ENCODE measurements around the gene RAPGEF2.
"Not testable (repeated sequence)": the region's sequence is repeated elsewhere in the genome, so short reads cannot be mapped to it uniquely, and the experiment has no call there.

The RAPGEF2 gene

DNA sequence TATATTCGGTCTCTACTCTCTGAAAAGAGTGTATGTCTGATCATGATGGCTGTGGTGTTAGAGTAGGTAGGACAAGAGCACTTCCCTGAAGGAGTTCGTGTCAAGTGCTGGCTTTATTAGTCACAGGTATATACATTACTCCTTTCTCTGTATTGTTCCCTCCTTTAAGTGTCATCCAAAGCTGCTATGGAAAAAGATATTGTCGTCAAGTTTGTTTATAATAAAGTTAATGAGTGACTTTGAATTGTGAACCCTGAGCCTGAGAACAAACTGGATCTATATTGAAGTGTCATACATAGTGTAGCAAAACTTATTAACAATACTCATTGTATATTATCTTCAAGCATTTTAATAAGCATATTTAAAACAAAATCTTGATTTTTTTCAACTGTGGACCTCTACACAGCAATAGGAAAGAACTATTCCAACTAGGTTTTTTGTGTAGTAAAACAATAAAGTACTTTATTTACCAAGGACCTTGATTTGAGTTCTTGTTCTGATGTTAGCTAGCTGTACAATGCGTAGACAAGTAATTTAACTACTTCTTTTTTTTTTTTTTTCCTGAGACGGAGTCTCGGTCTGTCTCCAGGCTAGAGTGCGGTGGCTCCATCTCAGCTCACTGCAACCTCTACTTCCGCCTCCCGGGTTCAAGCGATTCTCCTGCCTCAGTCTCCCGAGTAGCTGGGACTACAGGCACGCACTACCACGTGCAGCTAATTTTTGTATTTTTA is 177.7 kb downstream of the RAPGEF2 start:
- no peak for DNase-seq (ENCODE audit: low spot score)

DNA sequence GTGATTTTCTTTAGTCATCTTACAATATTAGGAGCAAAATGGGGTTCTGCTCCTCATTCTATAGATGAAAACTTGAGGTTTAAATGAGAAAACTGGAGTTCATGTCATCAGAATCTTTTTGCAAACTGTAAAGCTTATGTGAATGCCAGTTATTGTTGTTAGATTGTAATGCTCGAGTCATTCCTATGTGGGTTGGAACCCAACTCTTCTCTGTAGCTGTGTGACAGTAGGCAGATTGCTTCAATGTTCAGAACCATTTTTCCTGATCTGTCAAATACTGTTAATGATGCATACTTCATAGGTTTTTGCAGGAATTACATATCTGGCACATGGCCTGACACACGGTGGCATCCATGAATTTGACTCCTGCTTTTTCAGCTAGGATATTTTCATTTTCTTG is 178.9 kb downstream of the RAPGEF2 start:
- no peak for DNase-seq (ENCODE audit: low spot score)

DNA sequence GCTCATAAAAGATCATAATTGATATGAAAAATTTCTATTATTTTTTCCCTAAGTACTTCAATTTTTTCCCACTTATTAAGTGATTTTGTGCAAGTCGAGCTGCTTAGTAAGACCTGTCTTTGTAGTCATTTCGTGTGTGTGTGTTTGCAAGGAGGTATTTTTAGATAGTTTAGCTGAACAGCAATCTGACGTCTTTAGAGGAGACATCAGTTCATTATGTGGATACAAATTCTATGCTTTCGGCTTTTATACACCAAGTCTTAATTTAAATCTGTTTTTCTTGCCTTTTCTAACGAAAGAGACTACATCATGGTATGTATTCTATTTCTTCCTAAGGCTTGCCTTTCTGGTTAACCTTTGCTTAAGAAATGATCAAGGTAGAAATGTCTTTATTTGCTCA is 179.4 kb downstream of the RAPGEF2 start:
- no peak for DNase-seq (ENCODE audit: low spot score)

DNA sequence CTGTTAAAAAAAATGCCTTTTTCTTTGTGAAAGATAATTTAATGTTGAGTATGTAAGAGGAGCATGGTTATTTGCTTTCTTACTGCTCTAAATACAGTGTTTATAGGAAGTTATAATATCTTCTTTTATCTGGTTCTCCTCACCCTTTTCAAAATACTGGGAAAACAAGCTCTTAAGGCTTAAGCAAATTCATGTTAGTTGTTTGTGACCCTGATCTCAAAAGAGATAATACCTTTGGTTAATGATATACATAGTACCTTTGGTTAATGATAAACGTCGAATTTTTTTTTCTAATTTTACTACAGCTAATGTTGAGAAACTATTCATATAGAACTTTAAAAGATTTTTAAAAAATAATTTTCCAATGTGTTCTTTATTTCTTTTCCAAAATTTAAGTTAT is 180.1 kb downstream of the RAPGEF2 start:
- DNase-seq (ENCODE audit: low spot score): no peak

DNA sequence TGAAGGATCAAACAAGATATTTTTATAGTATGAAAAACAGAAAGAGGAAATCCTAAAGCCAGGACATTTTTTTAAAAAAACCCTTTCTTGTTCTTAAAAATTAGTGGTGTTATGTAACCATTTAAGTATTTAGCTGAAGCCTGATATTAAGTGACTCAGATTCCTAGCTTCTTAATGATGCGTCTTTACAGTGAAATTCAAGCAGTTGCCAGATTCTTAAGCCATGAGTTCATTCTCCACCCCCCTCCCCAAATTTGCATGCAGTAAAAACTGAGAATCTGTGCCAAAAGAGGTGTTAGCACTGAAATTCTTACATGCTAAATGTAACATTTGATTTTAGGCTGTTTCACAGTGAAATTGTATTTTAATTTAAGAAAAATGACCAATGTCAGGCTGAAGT is 180.8 kb downstream of the RAPGEF2 start:
- DNase-seq (ENCODE audit: low spot score): no peak

DNA sequence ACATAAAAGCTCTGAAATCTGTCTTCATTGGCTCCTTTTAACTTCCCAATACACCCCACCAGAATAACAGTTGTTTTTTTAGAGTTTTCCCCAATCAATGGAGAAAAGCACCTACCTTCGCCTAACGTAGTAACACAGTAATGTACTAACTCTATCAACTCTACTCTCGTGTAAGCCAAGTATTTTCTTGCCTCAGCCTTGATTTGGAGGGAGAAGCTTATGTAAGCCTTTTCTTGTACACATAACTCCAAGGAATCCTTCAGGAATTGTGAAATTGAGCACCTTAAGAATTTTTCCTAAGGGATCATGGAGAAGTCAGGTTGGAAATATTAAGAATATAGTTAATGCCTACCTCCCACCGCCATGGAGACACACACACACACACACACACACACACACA is 181.2 kb downstream of the RAPGEF2 start:
- DNase-seq (ENCODE audit: low spot score): no peak

DNA sequence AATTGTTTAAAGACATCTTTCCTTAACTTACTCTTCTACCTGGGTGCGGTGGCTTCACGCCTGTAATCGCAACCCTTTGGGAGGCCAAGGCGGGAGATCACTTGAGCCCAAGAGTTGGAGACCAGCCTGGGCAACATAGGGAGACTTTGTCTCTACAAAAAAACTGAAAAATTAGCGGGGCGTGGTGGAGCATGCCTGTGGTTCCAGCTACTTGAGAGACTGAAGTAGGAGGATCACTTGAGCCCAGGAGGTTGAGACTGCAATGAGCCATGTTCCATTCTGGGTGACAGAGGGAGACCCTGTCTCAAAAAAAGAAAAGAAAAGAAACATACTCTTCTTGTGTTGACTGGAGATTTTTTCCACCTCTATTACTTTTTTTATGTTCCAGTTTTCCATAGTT is 181.9 kb downstream of the RAPGEF2 start:
- DNase-seq (ENCODE audit: low spot score): no peak

DNA sequence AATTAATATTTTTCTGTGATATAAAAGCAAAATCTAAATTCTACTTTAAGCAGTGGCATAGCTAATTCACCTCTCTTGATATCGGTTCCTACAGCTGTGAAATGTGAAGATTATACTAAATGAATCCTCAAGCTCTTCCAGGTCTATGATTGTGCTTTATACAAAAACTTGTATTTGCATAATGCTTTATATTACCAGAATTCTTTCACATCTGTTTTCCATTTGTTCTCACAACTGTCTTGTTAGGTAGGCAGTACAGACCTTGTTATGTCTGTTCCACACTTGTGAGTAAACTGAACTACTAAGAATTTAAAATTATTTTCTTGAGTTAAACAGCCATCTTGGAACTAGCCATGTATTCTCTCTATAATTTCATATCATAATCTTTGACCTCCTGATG is 184.9 kb downstream of the RAPGEF2 start:
- DNase-seq (ENCODE audit: low spot score): no peak

DNA sequence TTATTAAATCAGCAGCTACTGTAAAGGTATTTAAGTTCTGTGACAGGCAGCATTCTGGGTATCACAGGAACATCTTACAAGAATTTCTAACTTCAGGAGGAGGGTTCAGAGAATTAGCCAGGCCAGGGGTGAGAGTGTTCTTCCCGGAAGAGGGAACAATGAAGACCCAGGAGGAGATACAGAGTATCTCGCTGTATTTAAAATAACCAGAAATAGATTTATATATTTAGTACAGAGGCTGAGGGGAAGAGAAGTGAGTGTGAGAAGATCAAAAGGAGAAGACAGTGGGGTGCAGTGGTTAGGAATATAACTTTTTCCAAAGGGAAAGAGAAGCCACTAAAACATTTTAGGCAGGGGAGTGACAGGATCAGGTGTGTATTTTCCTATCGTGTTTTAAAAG is 186.8 kb downstream of the RAPGEF2 start:
- no peak for DNase-seq (ENCODE audit: low spot score)

DNA sequence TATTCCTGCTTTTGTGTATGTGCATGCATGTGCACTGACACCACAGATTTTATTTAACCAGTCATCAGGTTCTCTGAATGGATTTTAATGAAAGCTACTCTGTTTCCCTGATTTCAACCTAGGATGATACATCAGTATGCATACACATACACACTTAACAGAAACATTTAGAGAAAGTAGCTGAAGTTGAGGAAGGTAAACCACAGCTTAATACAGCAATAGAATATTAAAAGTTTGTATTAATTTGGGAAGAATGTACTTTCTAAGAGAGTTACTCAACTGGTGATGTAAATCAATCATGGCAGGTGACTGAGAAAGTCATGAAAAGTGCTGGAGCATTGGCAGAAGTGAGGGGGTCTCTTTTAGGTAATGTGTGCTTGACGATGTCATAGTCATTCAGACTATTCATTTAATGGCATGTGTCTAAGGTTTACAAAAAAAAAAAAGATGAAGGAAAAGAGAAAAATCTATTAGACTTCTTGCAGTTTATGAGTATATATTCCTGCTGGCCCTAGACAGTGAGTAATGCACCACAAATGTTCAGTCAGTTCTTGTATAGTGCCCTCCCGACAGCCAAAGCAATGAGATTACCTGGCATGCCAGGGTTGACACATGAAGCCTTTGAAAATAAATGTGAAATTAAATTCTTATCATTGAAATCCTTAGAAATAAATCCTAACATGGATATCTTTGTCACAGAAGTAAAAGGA is 187.6 kb downstream of the RAPGEF2 start:
- no peak for DNase-seq (ENCODE audit: low spot score)

DNA sequence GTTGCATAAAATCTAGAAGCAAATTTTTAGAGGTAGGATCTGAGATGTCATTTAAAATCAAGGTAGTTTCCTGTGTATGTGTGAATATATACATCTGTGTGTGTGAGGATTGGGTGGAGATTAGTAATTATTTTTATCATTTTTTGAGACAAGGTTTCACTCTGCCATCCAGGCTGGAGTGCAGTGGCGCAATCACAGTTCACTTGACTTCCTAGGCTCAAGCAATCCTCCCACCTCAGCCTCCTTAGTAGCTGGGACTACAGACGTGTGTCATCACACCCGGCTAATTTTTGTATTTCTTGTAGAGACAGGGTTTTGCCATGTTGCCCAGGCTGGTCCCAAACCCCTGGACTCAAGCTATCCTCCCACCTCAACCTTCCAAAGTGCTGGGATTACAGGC is 188.3 kb downstream of the RAPGEF2 start:
- no peak for DNase-seq (ENCODE audit: low spot score)

DNA sequence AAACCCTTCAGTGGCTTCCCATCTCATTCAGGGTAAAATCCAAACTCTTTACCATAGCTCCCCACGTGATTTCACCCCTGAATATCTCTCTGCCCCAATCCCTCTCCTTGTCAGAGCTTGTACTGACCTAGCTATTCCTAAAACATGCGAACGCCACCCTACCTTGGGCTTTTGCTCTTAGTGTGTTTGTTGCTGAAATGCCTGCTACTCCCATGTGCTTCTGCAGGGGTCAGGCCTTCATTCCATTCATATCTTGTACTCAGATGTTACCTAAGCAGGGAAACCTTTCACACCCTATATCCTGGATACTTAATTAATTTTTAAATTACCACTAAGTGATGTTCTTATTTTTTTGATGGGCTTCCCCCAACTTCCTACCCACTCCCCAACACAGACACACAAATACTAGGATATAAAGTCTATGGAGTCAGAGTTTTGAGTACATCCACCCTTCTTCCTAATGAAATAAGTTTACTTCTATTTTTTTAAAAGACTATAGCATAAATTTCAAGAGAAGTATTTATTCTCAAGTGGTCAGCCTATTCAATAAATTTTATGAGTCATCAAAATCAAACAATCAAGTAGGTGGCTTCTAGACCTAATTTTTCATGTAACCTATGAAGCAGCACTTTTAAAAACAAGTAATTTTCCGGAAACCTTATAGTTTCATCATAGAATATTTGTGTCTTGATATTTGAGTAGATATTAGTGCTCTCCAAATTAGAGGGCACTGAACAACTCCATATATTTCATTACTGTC is 189.4 kb downstream of the RAPGEF2 start:
- no peak for DNase-seq (ENCODE audit: low spot score)

DNA sequence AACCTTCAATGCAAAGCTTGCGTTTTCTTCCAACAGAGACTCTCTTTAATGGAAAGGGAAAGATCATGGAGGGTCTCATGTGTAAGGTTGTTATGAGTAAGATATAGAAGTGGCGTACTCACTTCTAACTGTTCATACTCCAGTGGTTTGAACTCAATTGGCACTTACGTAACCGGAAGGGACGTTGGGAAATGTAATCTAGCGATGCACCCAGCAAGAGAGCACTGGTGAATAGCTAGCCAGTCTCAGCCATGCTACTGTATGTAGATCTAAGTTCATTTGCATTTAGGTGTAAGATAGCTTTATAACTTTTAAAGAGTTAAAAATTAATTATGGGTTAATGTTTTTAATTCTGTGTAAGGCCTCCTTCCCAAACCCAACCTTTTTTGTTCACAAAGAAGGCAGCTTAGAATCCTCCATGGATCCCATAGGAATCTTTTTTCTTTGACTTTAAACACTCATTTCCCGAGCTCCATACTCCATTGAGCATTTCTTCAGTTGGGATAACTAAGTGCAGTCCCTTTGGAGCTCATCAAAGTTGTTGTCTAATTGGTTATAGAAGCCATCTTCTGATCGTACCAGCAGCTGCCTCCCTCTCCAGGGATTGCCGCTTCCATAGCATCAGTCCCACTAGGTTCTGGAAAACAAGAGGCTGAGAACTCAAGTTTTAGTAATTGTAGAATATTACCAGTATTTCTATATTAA is 191.1 kb downstream of the RAPGEF2 start:
- no peak for DNase-seq (ENCODE audit: low spot score)

DNA sequence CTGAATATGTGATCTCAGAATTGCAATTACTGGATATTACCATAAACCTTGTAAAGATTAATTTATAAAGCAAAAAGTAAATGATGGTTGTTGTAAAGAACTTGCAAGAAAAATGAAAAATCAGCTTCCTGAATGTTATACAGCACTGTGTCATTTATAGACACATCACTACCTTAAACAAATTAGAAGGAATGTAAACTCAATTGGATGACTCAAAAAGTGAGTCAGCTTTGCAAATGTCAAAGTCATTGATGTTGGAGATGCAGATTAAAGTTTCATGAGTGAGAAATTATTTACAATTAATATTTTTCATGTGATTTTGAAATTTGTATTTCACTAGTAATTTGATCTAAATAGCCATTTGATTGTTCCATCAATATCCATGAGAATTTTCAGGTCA is 193.2 kb downstream of the RAPGEF2 start:
- no peak for DNase-seq (ENCODE audit: low spot score)

DNA sequence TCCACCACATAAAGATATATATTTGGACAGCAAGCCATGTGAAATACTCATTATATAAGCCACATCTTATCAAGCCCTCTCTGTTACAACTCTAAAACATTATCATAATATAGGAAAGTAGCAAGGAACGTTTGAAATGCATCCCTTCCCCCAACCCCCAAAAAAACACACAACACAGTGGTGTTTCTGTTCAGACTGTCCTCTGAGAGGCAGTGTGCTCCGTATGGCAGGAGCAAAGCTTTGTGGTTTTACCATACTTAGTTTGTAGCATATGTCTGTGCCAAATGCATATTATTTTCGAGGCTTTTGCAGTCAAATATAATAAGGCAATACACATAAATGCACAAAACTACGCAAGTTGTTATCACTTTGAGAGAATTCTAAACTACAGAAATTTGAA is 194.2 kb downstream of the RAPGEF2 start:
- no peak for DNase-seq (ENCODE audit: low spot score)

DNA sequence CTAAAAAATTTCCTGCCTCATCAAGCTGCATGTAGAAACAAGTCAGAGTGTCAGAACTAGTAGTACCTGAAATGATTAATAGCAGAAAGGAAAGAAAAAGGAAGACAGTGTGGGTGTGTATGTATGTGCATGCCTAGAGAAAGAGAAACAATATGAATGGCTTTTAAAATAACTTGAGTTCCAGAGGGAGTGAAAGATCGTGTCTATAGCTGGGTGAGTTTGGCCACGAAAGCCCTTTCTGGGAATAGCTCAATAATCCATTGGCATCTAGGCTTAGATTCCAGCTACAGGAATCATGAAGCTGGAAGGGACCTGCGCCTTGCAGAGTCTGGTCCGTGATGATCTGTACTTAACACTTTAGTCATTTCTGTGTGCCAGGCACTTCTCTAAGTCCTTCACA is 195.6 kb downstream of the RAPGEF2 start:
- no peak for DNase-seq (ENCODE audit: low spot score)

DNA sequence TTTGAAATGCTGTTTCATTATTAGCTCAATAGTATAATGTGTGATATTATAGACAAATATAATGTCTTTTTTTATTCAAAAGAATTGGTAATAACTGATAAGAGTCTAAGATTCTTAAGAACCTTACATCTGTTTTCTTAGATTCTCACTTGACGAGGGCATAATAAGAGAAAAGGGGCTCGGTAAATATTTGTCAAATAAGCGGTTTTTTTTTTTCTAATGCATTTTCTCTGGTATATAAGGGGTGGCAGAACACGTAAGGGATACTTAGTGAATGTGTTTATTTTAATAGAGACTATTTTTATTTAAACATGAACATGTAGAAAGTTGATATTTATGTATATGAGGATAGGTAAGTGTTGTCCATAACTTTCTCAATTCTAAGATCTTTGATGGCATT is 200.6 kb downstream of the RAPGEF2 start:
- no peak for DNase-seq (ENCODE audit: low spot score)

DNA sequence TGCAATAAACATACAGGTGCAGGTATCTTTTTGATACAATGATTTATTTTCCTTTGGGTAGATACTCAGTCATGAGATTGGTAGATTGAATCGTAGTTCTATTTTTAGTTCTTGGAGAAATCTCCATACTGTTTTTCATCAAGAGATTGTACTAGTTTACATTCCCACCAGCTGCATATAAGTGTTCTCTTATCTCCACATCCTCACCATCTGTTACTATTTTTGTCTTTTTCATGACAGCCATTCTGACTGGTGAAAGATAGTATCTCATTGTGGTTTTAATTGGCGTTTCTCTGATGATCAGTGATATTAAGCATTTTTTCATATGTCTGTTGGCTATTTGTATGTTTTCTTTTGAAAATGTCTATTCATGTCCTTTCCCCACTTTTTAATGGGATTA is 202.2 kb downstream of the RAPGEF2 start:
- DNase-seq (ENCODE audit: low spot score): no peak

DNA sequence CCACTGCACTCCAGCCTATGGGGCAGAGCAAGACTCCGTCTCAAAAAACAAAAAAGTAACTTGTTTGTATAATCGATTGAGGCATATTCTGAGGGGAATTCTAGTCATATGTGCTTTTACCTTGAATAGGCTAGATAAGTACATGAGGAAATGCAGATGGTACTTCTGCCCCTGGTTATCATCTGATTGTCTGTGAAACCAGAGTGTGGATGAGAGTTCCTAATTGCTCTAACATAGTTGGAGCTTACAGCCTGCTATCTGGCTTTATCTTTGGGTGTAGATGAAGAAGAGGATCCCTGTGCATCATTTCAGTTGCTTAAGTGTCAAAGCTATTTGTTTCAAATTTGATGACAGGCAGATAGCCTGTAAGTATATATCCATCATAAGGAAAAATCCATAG is 205.1 kb downstream of the RAPGEF2 start:
- no peak for DNase-seq (ENCODE audit: low spot score)

DNA sequence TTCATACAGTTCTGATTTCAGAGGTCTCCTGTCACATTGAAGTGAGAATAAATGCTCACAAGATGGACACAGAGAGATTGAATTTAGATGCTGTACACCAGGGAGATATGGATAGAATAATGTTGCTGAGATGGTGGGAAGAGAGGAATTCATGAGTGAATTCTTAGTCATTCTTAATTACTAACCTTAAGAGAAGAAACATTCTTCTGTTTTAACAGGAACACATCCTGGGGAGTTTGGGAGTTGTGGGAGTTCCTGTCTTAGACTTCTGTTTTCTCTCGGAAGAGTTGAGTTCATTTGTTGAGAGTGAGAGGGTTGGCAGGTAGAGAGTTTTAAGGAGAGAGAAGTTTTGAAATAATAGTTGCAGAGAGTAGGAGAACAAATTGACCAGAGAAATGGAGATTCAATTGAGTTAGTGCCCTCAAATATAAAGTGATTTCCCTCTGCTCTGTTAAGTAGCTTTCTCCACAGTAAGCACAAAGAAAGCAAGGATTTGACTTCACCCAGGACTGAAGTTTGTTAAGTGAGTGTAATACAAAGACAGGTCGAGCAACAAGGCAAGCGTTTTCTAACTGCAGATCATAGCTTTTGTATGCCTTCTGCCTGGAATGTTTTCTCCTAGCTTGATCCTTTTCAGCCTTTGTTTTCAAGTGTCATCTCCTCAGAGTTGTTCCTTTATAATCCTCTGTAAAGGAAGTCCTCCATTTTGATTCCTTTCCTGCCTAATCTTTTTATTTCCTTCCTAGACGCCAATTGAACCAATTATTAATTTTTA is 205.9 kb downstream of the RAPGEF2 start:
- no peak for DNase-seq (ENCODE audit: low spot score)

DNA sequence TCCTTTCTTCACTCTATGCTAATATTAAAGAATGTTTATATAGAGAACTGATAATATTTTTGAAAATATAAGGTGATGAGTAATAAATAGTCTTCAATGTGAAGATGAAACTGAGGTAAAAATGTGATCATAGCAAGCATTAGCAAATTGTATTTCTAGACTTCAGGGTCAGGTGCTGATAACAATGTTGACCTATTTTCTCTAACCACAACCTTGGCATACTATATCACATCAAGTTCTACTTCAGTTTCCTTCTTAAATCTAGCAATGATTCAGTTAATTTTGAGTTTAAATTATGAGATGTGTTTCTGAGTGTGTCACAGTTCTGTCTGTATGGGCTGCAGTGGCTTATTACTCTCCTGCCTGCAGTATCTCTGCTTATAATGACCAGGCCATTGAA is 209.4 kb downstream of the RAPGEF2 start:
- no peak for DNase-seq (ENCODE audit: low spot score)

DNA sequence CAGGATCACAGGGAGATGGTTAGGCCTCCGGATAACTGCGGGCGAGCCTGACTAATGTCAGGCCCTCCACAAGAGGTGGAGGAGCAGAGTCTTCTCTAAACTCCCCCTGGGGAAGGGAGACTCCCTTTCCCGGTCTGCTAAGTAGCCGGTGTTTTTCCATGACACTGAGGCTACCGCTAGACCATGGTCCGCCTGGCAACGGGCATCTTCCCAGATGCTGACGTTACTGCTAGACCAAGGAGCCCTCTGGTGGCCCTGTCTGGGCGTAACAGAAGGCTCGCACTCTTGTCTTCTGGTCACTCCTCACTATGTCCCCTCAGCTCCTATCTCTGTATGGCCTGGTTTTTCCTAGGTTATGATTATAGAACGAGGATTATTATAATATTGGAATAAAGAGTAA is 213.0 kb downstream of the RAPGEF2 start:
- not testable (repeated sequence) for DNase-seq (ENCODE audit: low spot score)
